GM18498 (cell line): ENCODE measurements around the gene CCL4.

ENCODE experiments used
- ATAC-seq: cut with Tn5 transposase; IDR thresholded peaks from one replicate; pipeline ENCODE4 v1.9.1; 2021; ENCODE audit warnings: mild to moderate bottlenecking, moderate library complexity; ENCODE audit not compliant: unreplicated experiment

The CCL4 gene

GRCh38 chr17:36142806-36143205 is 39.2 kb downstream of the CCL4 start:
- ATAC-seq = no peak

DNA sequence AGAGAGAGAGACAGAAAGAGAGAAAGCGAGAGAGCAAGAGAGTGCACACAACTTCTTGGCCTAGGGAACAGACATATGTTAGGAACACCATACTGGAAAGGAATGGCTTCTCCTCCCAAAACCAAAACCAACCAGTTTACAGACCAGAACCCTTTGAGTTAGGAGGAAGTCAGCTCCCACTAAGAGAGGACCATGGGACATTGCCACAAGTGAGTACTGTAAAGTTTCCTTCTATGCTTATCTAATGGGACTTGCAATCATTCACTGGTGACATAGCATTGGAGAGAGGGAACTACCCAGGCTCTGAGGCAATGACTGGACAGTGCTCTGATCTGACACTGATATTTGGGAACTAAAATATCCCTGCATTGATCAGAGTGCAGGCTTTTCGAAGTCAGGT is 40.4 kb downstream of the CCL4 start:
- ATAC-seq = no peak

DNA sequence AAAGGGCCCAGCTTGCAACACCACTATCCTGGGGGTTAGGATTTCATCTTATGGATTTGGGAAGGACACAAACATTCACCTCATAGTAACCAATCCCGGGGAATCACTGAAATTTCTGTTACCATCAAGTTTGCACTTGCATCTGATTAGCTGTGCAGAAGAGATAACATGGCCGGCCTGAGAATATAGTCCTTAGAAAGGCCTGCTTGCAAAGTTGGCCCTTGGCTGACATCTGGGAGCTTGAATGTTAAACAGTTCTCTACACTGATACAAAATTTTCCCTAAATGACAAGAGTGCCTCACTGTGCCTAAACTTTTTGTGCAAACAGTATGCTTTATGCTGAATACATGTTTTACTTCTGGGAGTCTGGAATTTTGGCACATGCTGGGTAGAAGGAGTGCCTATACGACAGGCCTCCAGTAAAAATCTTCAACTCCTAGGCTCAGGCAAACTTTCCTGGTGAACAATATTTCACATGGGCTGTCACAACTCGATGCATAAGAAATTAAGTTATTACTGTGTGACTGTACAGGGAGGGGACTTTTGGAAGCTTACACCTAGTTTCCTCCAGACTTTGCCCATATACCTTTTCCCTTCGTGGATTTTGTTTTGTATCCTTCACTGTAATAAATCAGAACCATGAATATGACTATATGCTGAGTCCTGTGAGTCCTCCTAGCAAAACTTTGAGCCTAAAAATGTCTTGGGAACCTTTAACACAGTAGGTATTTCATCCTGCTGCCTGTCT is 41.5 kb downstream of the CCL4 start:
- no peak for ATAC-seq

- ATAC-seq = no peak
Measured at GRCh38 chr17:36147601-36148000, 44.0 kb downstream of the CCL4 start.

DNA sequence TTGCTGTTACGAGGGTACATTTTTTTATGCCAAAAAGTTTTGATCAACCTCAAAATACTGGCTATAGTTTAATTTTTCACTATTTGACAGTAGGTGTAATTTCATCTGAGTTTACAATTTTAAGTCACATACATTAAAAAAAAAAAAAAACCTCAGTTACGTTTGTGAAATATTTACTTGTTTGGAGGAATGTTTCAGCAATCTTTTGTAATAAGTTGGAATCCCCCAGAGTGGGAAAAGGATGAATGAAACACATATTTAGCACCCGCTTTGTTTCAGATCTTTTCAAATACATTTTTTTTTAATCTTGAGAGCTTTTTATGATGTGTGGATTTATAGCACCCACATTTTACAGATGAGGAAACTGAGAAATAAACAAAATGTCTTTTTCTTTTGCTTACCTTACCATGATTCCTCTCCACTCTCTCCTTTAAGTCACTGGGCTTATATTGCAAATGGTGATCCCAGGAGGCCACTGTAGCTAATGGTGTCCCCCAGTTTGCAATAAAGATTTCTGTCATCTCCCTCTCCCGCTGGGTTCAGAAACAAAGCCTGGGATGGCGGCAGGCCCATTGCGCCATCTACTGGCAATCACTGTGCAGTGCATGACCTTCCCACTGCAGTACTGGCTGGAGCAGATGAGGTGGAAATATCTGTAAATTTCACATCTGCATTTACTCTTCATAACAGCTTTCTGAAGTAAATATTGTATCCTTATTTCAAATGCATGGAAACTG is 45.1 kb downstream of the CCL4 start:
- ATAC-seq = peak; percentile 63

GRCh38 chr17:36149296-36149820 is 45.7 kb downstream of the CCL4 start:
- peak; percentile 30 for ATAC-seq

DNA sequence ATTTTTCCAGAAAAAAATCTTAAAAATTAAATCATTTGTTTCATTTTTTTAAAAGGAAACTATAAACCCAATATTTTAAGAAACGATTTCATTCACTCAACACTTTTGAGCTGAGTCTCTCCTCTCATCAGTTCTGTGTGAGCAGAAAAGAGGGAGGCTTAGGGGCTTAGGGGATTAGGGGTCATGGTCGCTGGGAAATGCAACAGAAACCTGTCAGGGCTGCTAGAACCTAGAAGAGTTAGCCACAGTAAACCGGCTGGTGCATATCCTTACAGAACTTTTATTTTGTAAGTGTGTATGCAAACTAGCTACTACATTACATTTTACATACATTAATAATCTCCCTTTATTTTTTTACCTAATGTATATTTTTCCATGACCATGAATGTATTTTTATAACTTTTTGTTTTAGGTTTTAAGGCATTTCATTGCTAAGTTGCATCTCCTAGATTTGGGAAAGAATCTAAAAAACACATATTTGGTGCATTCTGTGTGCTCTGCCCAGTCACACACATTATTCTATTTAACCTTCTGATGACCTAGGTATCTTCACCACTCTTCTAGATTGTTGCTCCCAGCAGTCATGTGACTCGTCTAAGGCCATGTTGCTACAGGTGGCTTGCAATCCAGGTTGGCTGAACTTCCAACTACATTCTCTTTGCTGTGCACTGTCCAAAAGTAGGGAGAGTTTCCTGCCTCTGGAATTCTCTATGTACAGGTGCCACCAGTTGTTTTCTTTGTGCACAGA is 48.4 kb downstream of the CCL4 start:
- ATAC-seq = no peak

DNA sequence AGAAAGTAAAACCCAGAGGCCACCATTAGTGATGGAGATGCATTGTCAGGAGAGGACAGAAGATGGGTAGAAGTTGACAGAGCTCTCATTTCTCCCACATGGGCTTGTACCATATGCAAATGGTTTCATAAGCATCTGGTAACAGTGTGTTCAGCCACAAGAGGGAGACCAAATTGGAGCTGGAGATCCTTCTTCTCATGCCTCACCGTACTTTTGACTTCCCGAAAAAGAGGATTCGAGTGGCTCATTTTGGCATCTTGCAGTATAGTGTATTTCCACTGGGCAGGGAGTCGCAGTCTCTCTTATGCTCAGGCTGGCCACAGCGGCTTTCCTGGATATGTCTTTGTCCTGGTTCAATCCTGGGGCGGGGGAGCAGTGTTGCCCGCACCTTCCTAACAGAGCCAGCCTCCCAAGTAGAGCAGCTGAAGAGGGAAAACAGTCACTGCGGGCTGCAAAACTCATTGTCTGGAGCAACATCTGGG is 49.1 kb downstream of the CCL4 start:
- no peak for ATAC-seq

DNA sequence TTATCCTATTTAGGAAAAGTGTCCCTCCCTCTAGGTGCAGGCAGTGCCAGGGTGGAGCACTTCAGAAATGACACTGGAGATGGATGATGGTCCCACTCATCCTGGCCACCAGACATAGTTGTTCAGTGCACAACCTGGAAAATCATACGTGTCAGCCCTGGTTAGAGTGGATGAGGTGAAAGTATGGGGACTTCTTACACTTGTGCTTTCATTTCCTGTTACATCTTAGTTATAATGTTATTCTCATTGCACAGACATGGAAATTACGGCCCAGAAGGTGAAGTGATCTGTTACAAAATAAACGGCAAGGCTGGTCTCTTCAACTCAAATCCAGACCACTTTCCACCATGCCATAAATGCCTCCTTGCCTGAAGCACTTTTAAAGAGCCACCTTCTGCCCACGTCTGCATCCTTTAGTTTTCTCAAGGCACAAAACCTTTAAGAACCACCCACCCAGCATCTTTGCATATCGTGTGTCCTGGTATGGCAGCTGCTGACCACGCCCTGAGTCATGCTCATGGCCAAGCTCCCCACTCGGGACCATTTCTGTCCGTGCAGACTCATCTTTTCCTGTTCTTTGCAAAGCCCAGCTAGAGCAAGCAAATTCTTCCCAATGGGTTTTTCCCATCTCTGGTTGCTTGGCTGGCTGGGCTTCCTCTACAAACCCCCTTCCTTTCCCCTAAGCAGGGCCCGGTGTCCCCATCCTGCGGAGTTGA is 50.4 kb downstream of the CCL4 start:
- ATAC-seq = no peak
